Sciatic nerve (tissue), 2 donors: ENCODE data around the gene B4GALT2. TPM values are rescaled to one million over a fixed set of nuclear protein-coding genes. Genes with fewer than 3 reads are reported as not detected.

Experiments used
- ATAC-seq: fragments of 200-7000 bp; cut with Tn5 transposase; one replicate; pipeline ENCODE4 v1.9.1; 2020; ENCODE audit warnings: mild to moderate bottlenecking, moderate library complexity
- DNase-seq: peaks from one replicate; pipeline ENCODE4 v3.0.0-alpha.2; 2020; ENCODE audit warnings: low spot score
- intact Hi-C: fragments of 100-400 bp; cut with DNase I; formaldehyde crosslinking; loops from one replicate; pipeline ENCODE4 v1.14.2; 2022
- total RNA-seq: library from RNA; stranded (reverse); fragmentation: NEBNext Ultra II Directional; extraction: Animal tissue kit (Norgen Biotek cat#: 25700); gene quantifications from one replicate; pipeline ENCODE4 v1.2.1, GENCODE V29; 2021
- donor health status: DM: no; HTN: no; CAD: no.
- donor health status: DM: no; HTN: no; CAD: no.

B4GALT2 gene
- total RNA-seq, result 26.5 TPM

- no peak for DNase-seq
- intact Hi-C loops, result no loop called here
- no peak for ATAC-seq
These were observed at the start of gene B4GALT2 for GRCh38 chr1:43978551-43979260. Gene B4GALT2, plus strand, starts transcription at chr1:43979210. Its CDS starts 1,951 bp downstream, at chr1:43981161.

DNA sequence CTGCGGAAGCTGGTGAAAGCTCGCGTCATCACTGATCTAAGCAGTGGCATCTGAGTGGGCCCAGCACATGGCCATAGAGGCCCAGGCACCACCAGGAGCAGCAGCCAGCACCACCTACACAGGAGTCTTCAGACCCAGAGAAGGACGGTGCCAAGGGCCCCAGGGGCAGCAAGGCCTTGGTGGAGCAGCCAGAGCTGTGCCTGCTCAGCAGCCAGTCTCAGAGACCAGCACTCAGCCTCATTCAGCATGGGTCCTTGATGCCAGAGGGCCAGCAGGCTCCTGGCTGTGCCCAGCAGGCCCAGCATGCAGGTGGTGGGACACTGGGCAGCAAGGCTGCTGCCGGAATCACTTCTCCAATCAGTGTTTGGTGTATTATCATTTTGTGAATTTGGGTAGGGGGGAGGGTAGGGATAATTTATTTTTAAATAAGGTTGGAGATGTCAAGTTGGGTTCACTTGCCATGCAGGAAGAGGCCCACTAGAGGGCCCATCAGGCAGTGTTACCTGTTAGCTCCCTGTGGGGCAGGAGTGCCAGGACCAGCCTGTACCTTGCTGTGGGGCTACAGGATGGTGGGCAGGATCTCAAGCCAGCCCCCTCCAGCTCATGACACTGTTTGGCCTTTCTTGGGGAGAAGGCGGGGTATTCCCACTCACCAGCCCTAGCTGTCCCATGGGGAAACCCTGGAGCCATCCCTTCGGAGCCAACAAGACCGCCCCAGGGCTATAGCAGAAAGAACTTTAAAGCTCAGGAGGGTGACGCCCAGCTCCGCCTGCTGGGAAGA lies 48.7 kb upstream of the B4GALT2 start:
- DNase-seq, result no peak
- intact Hi-C loops, result loop anchor here (5.0 to 10.0 kb wide), 2 partner anchors 168 to 396 kb away; partner anchors contain the start of gene PTPRF
- ATAC-seq, result no peak

DNA sequence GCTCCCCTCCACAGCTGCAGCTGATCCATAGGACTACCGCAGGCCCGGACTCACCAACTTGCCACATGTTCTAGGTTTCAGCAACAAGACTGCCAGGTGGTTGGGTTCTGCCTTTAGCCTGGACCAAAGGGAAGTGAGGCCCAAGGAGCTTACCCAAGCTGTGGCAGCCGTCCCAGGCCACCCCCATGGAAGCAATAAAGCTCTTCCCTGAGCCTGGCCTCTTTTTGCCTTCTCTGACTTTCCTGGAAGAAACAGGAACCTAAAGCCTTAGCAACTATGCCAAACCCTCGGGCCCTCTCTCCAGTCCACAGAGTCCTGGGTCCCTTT lies 48.1 kb upstream of the B4GALT2 start:
- DNase-seq (no peak), ATAC-seq (no peak)
- intact Hi-C loops, result loop anchor here (5.0 to 10.0 kb wide), 2 partner anchors 169 to 396 kb away; partner anchors contain the start of gene PTPRF

- intact Hi-C loops, result loop anchor here (5.0 to 10.0 kb wide), 2 partner anchors 170 to 397 kb away; partner anchors contain the start of gene PTPRF
- DNase-seq (no peak), ATAC-seq (no peak)
These were observed 47.0 kb upstream of the B4GALT2 start for GRCh38 chr1:43931711-43932660.

DNA sequence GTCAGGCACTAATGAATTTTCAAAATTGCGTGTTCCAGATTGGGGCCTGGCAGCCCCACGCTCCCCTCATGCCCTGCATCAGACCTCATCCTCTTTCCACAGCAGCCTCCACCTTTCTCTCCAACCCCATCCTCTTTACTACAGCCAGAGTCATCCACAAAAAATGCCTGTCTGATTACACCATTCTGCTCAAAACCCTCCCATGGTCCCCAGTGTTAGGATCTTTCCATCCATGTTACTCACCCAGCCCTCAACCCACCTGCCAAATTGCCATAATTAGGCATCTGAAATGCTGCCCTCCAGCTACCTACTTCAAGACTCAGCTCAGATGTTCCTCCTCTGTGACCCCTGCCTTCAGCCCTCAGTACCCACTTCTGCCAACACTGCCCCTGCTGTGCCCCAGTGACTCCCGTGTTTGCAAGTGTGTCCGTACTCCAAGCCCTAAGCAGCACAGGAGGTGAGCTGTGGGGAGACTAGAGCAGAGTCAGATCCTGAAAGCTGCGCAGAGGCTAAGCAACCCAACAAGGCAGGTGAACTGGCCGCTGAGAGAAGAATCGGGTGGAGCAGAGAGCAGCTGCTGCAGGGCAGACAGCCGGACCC lies 46.1 kb upstream of the B4GALT2 start:
- intact Hi-C loops, result loop anchor here (5.0 to 10.0 kb wide), 2 partner anchors 171 to 398 kb away; partner anchors contain the start of gene PTPRF
- no peak for ATAC-seq
- DNase-seq, result no peak

GRCh38 chr1:43933386-43934100 lies 45.5 kb upstream of the B4GALT2 start, which contains the start of gene ARTN:
Gene ARTN, plus strand, starts transcription at chr1:43933801. Its CDS starts 1,856 bp downstream, at chr1:43935657.
- ATAC-seq, result no peak
- intact Hi-C loops, result loop anchor here (5.0 to 10.0 kb wide), 2 partner anchors 171 to 399 kb away; partner anchors contain the start of gene PTPRF
- no peak for DNase-seq

DNA sequence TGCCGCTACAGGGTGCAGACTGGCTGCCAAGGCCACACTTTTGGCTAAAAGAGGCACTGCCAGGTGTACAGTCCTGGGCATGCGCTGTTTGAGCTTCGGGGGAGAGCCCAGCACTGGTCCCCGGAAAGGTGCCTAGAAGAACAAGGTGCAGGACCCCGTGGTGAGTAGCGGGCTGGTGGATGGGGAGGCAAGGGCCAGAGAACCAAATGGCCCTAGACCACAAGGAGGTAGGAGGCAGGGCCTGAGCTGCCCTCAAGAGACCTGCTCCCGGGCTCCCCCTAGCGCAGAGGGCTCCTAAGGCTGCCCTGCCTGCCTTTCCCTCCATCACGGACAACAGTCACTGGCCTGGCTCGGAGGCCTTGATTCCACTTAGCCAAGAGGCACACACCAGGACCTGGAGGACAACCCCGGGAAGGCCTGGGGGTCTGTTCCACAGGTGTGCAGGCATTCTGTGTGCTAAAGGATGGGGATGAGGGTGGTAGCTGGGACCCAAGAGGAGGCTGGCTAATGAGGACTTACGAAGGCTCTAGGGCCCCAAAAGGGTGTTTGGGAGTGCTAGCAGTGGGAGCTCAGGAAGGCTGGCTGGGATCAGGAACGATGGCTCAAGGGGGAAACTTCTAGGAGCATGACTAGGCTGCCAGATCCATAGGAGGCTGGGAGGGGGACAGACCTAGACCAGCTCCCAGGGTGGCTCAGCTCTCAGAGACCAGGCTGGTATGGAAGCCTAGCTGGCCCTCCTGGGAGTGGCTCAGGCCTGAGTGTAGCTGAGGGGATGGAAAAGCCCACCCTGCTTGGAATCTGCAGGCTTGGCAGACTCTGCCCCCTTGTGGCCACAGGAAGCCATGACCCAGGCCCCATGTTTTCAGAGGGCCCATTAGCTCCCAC lies 44.7 kb upstream of the B4GALT2 start:
- intact Hi-C loops, result loop anchor here (5.0 to 10.0 kb wide), 2 partner anchors 172 to 400 kb away; partner anchors contain the start of gene PTPRF
- peak; percentile 70 for DNase-seq
- ATAC-seq, result peak; percentile 69

DNA sequence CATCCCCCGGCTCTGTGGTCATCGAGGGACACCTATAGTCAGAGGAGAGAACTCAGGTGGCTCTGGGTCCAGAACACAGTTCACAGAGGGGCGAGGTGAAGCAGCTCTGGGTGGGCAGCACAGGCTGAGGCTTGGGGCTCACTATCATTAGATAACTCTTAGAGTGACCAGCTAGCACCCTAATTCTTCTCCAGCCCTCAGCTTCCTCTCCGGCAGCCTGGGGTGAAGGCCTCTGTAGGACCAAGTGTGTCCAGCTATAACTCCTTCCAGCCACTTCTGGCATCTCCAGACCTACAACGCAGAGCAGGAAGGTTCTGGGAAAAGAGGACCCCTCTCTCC lies 44.1 kb upstream of the B4GALT2 start:
- intact Hi-C loops, result loop anchor here (5.0 to 10.0 kb wide), 2 partner anchors 173 to 400 kb away; partner anchors contain the start of gene PTPRF
- DNase-seq (no peak), ATAC-seq (no peak)

DNA sequence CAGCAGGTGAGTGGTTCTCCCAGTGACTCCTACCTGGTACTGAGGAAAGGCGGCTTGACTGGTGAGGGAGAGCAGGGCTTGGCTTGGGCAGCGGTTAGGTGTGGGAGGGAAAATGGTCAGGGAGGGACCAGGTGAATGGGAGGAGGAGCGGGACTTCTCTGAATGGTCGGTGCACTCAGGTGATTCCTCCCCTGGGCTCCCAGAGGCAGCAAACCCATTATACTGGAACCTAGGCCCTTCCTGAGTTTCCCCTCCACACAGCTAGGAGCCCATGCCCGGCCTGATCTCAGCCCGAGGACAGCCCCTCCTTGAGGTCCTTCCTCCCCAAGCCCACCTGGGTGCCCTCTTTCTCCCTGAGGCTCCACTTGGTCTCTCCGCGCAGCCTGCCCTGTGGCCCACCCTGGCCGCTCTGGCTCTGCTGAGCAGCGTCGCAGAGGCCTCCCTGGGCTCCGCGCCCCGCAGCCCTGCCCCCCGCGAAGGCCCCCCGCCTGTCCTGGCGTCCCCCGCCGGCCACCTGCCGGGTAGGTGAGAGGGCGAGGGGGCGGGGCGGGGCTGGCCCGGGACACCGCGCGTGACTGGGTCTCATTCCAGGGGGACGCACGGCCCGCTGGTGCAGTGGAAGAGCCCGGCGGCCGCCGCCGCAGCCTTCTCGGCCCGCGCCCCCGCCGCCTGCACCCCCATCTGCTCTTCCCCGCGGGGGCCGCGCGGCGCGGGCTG lies 43.1 kb upstream of the B4GALT2 start:
- ATAC-seq, result no peak
- intact Hi-C loops, result loop anchor here (10.0 kb wide), 1 partner anchor 401 kb away; the partner anchor contains the start of gene PTPRF
- no peak for DNase-seq

- DNase-seq (no peak), ATAC-seq (no peak)
- intact Hi-C loops, result loop anchor here (10.0 kb wide), 1 partner anchor 402 kb away; the partner anchor contains the start of gene PTPRF
These were observed 42.4 kb upstream of the B4GALT2 start for GRCh38 chr1:43936431-43937151.

DNA sequence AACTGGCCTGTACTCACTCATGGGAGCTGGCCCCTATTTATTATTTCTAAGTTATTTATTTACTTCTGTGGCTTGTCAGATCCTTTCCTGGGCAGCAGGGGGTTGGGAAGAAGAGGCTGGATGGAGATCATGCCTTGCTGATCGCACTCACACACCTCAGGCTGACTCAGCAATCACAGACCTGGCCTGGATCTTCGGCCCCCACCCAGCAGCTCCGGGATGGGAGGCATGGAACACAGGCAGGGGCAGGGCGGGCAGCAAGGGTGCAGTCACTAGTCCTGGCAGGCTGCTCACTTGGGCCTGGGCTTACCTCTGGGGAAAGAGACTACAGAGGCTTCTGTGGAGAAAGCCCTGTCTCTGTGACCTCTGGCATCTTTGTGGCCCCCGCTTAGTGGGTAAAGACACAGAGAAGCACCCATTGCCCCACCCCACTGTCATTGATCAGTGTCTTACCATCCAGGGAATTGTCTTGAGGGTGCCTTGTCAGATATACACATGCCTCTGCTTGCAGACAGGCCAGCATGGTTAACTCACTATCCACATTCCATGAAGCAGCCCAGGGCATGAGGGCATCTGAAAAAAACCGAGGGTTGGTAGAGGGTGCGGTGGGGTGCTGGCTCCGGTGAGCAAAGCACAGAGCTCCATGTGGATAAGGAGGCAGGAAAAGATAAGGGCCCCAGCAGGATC lies 41.7 kb upstream of the B4GALT2 start:
- DNase-seq, result no peak

DNA sequence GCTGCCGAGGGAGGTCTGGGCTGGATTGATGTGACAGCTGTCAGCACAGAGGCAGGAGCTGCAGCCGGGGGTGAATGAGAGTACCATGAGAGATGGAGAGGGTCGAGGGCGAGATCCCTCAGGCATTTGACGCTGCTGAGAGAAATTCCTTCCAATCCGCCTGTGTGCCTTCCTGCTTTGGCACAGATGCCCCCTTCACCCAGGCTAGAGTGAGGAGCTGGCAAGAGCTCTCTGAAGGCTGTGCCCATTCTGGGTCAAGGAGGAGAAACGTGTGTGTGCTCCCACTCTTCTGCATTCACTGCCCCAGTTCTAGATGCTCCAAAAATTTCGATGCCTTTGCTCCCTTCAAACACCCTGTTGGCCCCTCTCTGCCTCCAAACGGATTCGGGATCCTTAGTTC lies 40.6 kb upstream of the B4GALT2 start:
- intact Hi-C loops, result loop anchor here (10.0 kb wide), 1 partner anchor 404 kb away; the partner anchor contains the start of gene PTPRF
- no peak for ATAC-seq

More for the DNA sequence above, 41.7 kb upstream of the B4GALT2 start:
- intact Hi-C loops, result loop anchor here (10.0 kb wide), 1 partner anchor 403 kb away; the partner anchor contains the start of gene PTPRF
- ATAC-seq, result no peak

GRCh38 chr1:43938892-43939587 lies 40.0 kb upstream of the B4GALT2 start:
- ATAC-seq (no peak), DNase-seq (no peak)
- intact Hi-C loops, result loop anchor here (10.0 kb wide), 1 partner anchor 404 kb away; the partner anchor contains the start of gene PTPRF

More for the DNA sequence above, 40.6 kb upstream of the B4GALT2 start:
- DNase-seq, result no peak

GRCh38 chr1:43942411-43942810 lies 36.6 kb upstream of the B4GALT2 start:
- DNase-seq, result no peak
- intact Hi-C loops, result no loop called here

More at GRCh38 chr1:43942411-43942810, 36.6 kb upstream of the B4GALT2 start:
- ATAC-seq, result no peak
